Activated CD8-positive, alpha-beta T cell treated with anti-CD3 and anti-CD28 coated beads for 36 hours (primary cell): ENCODE data around the gene RETREG2. TPM values are rescaled to one million over a fixed set of nuclear protein-coding genes. Genes with fewer than 3 reads are reported as not detected.
A peak's percentile ranks its signal among the peaks of the same experiment; 100 is the strongest.

Experiments used
- ATAC-seq: fragments of 200-7000 bp; cut with Tn5 transposase; one replicate; pipeline ENCODE4 v1.10.0; 2021; ENCODE audit warnings: mild to moderate bottlenecking, moderate library complexity
- CTCF ChIA-PET: fragments of 350-600 bp; sonication (Branson Sonifier 250); formaldehyde crosslinking; loops from one replicate; lab custom pipeline; 2021; ENCODE audit warnings: antibody characterized with exemption; lab: Charles Lee
- POLR2A ChIA-PET: fragments of 350-600 bp; sonication (Branson Sonifier 250); formaldehyde crosslinking; loops from one replicate; lab custom pipeline; 2021; ENCODE audit warnings: antibody characterized with exemption; lab: Charles Lee
- DNase-seq: peaks from one replicate; pipeline ENCODE4 v3.0.0-alpha.2; 2020
- H3K27ac Mint-ChIP-seq: one replicate; pipeline ENCODE4 v1.8.0; 2021; ENCODE audit warnings: mild to moderate bottlenecking, mixed read lengths
- H3K27me3 Mint-ChIP-seq: one replicate; pipeline ENCODE4 v1.8.0; 2021; ENCODE audit warnings: mixed read lengths
- H3K36me3 Mint-ChIP-seq: one replicate; pipeline ENCODE4 v1.8.0; 2021; ENCODE audit warnings: low read depth, mixed read lengths
- H3K4me1 Mint-ChIP-seq: one replicate; pipeline ENCODE4 v1.8.0; 2021; ENCODE audit warnings: low read depth, mixed read lengths
- H3K4me3 Mint-ChIP-seq: one replicate; pipeline ENCODE4 v1.8.0; 2021; ENCODE audit warnings: mild to moderate bottlenecking, moderate library complexity, mixed read lengths
- H3K9me3 Mint-ChIP-seq: one replicate; pipeline ENCODE4 v1.8.0; 2021; ENCODE audit warnings: mixed read lengths
- CTCF ChIP-seq: fragments of 200-600 bp; IDR thresholded peaks from one replicate; pipeline ENCODE4 v1.8.0; 2022; ENCODE audit warnings: antibody characterized with exemption, mild to moderate bottlenecking
- intact Hi-C: fragments of 100-400 bp; cut with micrococcal nuclease; formaldehyde crosslinking; loops from one replicate; pipeline ENCODE4 v1.10.0; 2022
- total RNA-seq, 2 experiments: library from RNA; stranded (reverse); gene quantifications; one replicate each; pipeline ENCODE4 v1.2.3, GENCODE V29; 2021

The RETREG2 gene
- total RNA-seq, 2 experiments from 2014 or later = 63.8 to 67.8 TPM

GRCh38 chr2:219204425-219205164 lies 26.5 kb downstream of the RETREG2 start:
- Mint-ChIP-seq H3K4me3 (no peak overlapping the region), H3K4me1 (peaks cover 33% of the 10 kb centered on the region), H3K36me3 (peaks cover 14% of the 10 kb centered on the region), H3K9me3 (peaks cover 10% of the 10 kb centered on the region), H3K27ac (no peak overlapping the region), H3K27me3 (no peaks in the 10 kb centered on the region)
- intact Hi-C loops = loop anchor here (5.0 kb wide), 1 partner anchor 32 kb away; the partner anchor contains the start of gene SLC23A3
- TF ChIP-seq CTCF = no peak
- ATAC-seq (no peak), DNase-seq (no peak)
- ChIA-PET CTCF (interaction anchor here (0.9 to 1.2 kb wide), 2 partner anchors 14 to 91 kb away, joined by 3 to 4 read pairs; no protein-coding TSS in a partner anchor), POLR2A (interaction anchor here (1.3 to 1.9 kb wide), 4 partner anchors 11 to 50 kb away, joined by 3 to 4 read pairs (median 3); partner anchors contain the start of gene ABCB6)

- H3K4me3 Mint-ChIP-seq = peak overlapping the region; percentile 90
- DNase-seq (no peak), ATAC-seq (no peak)
- H3K27me3 Mint-ChIP-seq = no peaks in the 10 kb centered on the region
- no peak for TF ChIP-seq CTCF
- H3K36me3 Mint-ChIP-seq = peaks cover 19% of the 10 kb centered on the region
- intact Hi-C loops = loop anchor here (5.0 kb wide), 1 partner anchor 33 kb away; the partner anchor contains the start of gene SLC23A3
- POLR2A ChIA-PET = interaction anchor here (1.1 to 3.2 kb wide), 5 partner anchors 8 to 50 kb away, joined by 3 to 27 read pairs (median 4); partner anchors contain the start of genes ABCB6 and CNPPD1
- H3K4me1 Mint-ChIP-seq = peaks cover 39% of the 10 kb centered on the region
- peaks cover 10% of the 10 kb centered on the region for H3K9me3 Mint-ChIP-seq
- CTCF ChIA-PET = interaction anchor here (0.9 to 2.3 kb wide), 3 partner anchors 13 to 90 kb away, joined by 4 to 17 read pairs (median 7); no protein-coding TSS in a partner anchor
- H3K27ac Mint-ChIP-seq = peak overlapping the region; percentile 44
Measured at GRCh38 chr2:219205165-219205538, 27.1 kb downstream of the RETREG2 start.

- Mint-ChIP-seq H3K27ac (peak overlapping the region; percentile 96), H3K27me3 (no peaks in the 10 kb centered on the region), H3K4me1 (peaks cover 37% of the 10 kb centered on the region), H3K4me3 (peak overlapping the region; percentile 90), H3K36me3 (peaks cover 23% of the 10 kb centered on the region), H3K9me3 (peaks cover 9% of the 10 kb centered on the region)
- intact Hi-C loops = loop anchor here (5.0 kb wide), 1 partner anchor 34 kb away; the partner anchor contains the start of gene SLC23A3
- ATAC-seq (no peak), DNase-seq (no peak)
- no peak for TF ChIP-seq CTCF
- POLR2A ChIA-PET = interaction anchor here (0.8 to 4.1 kb wide), 14 partner anchors 9 to 915 kb away, joined by 3 to 31 read pairs (median 4); partner anchors contain the start of genes ABCB6, CNPPD1, DNAJB2 and GLB1L
- CTCF ChIA-PET = interaction anchor here (0.8 to 4.4 kb wide), 15 partner anchors 10 to 308 kb away, joined by 3 to 21 read pairs (median 4); partner anchors contain the start of genes ABCB6, ANKZF1, ATG9A and CNPPD1
Measured at GRCh38 chr2:219205981-219206327, 27.9 kb downstream of the RETREG2 start.

GRCh38 chr2:219206328-219207133 lies 28.5 kb downstream of the RETREG2 start, which contains the start of gene ZFAND2B:
TSS of gene ZFAND2B (plus strand) at chr2:219206782. CDS start at chr2:219206988, 206 bp downstream.
- peak; percentile 96 for DNase-seq
- Mint-ChIP-seq H3K9me3 (peaks cover 7% of the 10 kb centered on the region), H3K27ac (peak within 1 kb of the TSS; percentile 96), H3K4me1 (peaks cover 41% of the 10 kb centered on the region), H3K36me3 (peaks cover 27% of the 10 kb centered on the region), H3K27me3 (no peaks in the 10 kb centered on the region), H3K4me3 (peak within 1 kb of the TSS; percentile 90)
- ChIA-PET CTCF (interaction anchor here (0.7 to 4.4 kb wide), 17 partner anchors 11 to 309 kb away, joined by 3 to 21 read pairs (median 4); partner anchors contain the start of genes ABCB6, ANKZF1, ATG9A and CNPPD1), POLR2A (interaction anchor here (0.6 to 4.1 kb wide), 15 partner anchors 10 to 915 kb away, joined by 3 to 31 read pairs (median 4); partner anchors contain the start of genes ABCB6, CNPPD1, DNAJB2 and GLB1L)
- peak; percentile 93 for ATAC-seq
- intact Hi-C loops = loop anchor here (5.0 kb wide), 1 partner anchor 34 kb away; the partner anchor contains the start of gene SLC23A3
- no peak for TF ChIP-seq CTCF
